ENCODE results near the gene VSIR. TPM values are rescaled to one million over a fixed set of nuclear protein-coding genes. Genes with fewer than 3 reads are reported as not detected.
A peak's percentile ranks its signal among the peaks of the same experiment; 100 is the strongest.

VSIR gene
- total RNA-seq, 3 donors from 2014 or later (not counting 1 experiment from before 2014, with no cell fraction given): 134 to 193 (median 178) TPM

DNA sequence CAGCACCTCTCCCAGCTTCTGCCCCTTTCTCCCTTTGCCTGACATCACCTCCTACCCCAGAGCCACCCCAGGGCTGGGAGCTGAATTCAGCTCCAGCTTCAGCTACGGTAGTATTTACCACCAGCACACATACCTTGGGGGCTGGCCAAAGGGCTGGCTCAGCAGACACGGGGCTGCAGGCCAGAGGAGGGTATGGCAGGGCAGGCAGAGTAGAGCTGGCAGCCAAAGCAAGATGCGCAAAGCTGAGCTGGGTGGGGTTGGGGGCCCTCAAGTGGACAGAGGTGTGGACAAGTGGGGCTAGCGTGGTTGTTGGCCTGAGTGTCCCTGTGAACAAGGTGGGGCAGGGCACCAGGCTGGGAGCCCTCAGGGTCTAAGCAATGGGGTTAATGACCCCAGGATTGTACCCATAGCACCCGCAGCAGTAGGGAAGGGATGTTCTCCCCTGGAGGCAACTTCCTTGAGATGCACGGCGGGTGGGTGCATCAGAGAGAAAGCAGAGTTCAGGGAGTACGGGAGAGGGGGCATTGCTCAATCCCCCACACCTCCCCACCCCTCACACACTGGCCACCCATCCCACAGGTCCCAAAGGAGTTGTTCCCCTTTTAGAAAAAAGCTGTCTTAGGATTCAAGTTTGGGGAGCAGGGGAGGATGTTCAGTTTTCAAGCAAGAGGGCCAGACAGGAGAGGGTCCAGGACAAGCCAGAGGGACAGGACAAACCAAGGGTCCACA, 8.0 kb downstream of the VSIR start:
- ATAC-seq (no peak), DNase-seq (no peak)
- Histone ChIP-seq H3K4me3 (ENCODE audit: low read length) (no peak overlapping the region), H3K27ac (ENCODE audit: low read length) (peak overlapping the region; percentile 37), H3K4me1 (ENCODE audit: control insufficient read depth, insufficient read depth, low read length) (peaks cover 93% of the 10 kb centered on the region), H3K27me3 (ENCODE audit: control insufficient read depth, insufficient read depth, low read length) (no peaks in the 10 kb centered on the region), H3K9me3 (ENCODE audit: control insufficient read depth, insufficient read depth, low read length) (no peaks in the 10 kb centered on the region), H3K36me3 (ENCODE audit: control insufficient read depth, insufficient read depth, low read length) (peaks cover 66% of the 10 kb centered on the region)
- WGBS (ENCODE audit: insufficient coverage): 80% methylated on average over 8 of the region's 8 CpGs
- Mint-ChIP-seq H3K4me1 (peaks cover 91 to 93% of the 10 kb centered on the region in 2 donors), H3K36me3 (no peaks in the 10 kb centered on the region), H3K27me3 (ENCODE audit: low read depth in 2 of 2) (no peaks in the 10 kb centered on the region), H3K27ac (peak overlapping the region; percentile 98), H3K4me3 (peak overlapping the region; percentile 52), H3K9me3 (no peaks in the 10 kb centered on the region)
- TF ChIP-seq CTCF (IDR thresholded peaks at IDR 0.05): no peak
- intact Hi-C loops (cut with micrococcal nuclease): no loop called here

- TF ChIP-seq CTCF (IDR thresholded peaks at IDR 0.05): no peak
- intact Hi-C loops (cut with micrococcal nuclease): no loop called here
- Histone ChIP-seq H3K4me1 (ENCODE audit: control insufficient read depth, insufficient read depth, low read length) (peaks cover 83% of the 10 kb centered on the region), H3K9me3 (ENCODE audit: control insufficient read depth, insufficient read depth, low read length) (no peaks in the 10 kb centered on the region), H3K4me3 (ENCODE audit: low read length) (no peak overlapping the region), H3K27me3 (ENCODE audit: control insufficient read depth, insufficient read depth, low read length) (no peaks in the 10 kb centered on the region), H3K27ac (ENCODE audit: low read length) (no peak overlapping the region), H3K36me3 (ENCODE audit: control insufficient read depth, insufficient read depth, low read length) (peaks cover 67% of the 10 kb centered on the region)
- peak overlapping the region; percentile 98 for H3K27ac Mint-ChIP-seq
- peaks cover 78 to 81% of the 10 kb centered on the region in 2 donors for H3K4me1 Mint-ChIP-seq
- DNase-seq: peak in 1 of 2 donors; percentile 5
- H3K36me3 Mint-ChIP-seq: no peaks in the 10 kb centered on the region
- ATAC-seq: no peak
- peak overlapping the region; percentile 28 for H3K4me3 Mint-ChIP-seq
- 78% methylated on average over 11 of the region's 11 CpGs for WGBS (ENCODE audit: insufficient coverage)
- H3K27me3 Mint-ChIP-seq (ENCODE audit: low read depth in 2 of 2): no peaks in the 10 kb centered on the region
- H3K9me3 Mint-ChIP-seq: no peaks in the 10 kb centered on the region
Observed at GRCh38 chr10:71763352-71764127, 9.8 kb downstream of the VSIR start.

DNA sequence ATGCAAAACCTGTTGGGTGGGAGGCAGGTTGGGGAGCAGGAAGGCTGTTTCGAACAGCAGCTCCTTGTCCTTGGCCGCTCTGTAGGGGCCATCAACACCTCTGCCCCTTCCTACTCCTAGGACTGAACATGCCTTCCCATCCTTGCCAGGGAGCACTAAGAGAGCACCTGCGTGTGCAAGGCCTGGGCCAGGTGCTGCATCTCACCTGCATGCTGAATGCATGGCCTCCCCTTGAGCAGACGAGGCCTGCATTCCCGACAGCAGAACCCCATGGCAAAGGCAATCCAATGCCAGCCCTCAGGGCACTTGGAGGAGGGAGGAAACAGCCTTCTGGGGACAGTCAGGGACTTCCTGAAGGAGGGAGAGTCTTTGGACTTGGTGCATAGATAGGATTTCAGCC, 11.0 kb downstream of the VSIR start:
- 95% methylated on average over 5 of the region's 5 CpGs for WGBS (ENCODE audit: insufficient coverage)
- Mint-ChIP-seq H3K27me3 (ENCODE audit: low read depth in 2 of 2) (no peaks in the 10 kb centered on the region), H3K36me3 (no peaks in the 10 kb centered on the region), H3K27ac (peak overlapping the region; percentile 58 to 81), H3K4me1 (peaks cover 66 to 77% of the 10 kb centered on the region in 2 donors), H3K9me3 (no peaks in the 10 kb centered on the region), H3K4me3 (no peak overlapping the region)
- ATAC-seq: no peak
- Histone ChIP-seq H3K4me3 (ENCODE audit: low read length) (no peak overlapping the region), H3K9me3 (ENCODE audit: control insufficient read depth, insufficient read depth, low read length) (no peaks in the 10 kb centered on the region), H3K4me1 (ENCODE audit: control insufficient read depth, insufficient read depth, low read length) (peaks cover 83% of the 10 kb centered on the region), H3K27me3 (ENCODE audit: control insufficient read depth, insufficient read depth, low read length) (no peaks in the 10 kb centered on the region), H3K36me3 (ENCODE audit: control insufficient read depth, insufficient read depth, low read length) (peaks cover 73% of the 10 kb centered on the region), H3K27ac (ENCODE audit: low read length) (no peak overlapping the region)
- intact Hi-C loops (cut with micrococcal nuclease): no loop called here
- no peak for TF ChIP-seq CTCF (IDR thresholded peaks at IDR 0.05)
- peak in 1 of 2 donors; percentile 4 for DNase-seq

Measured in natural killer cell (primary cell).